ENCODE data around the gene PTPRT. TPM values are rescaled to one million over a fixed set of nuclear protein-coding genes. Genes with fewer than 3 reads are reported as not detected.

The PTPRT gene
- total RNA-seq, 2 donors from 2014 or later = not detected

DNA sequence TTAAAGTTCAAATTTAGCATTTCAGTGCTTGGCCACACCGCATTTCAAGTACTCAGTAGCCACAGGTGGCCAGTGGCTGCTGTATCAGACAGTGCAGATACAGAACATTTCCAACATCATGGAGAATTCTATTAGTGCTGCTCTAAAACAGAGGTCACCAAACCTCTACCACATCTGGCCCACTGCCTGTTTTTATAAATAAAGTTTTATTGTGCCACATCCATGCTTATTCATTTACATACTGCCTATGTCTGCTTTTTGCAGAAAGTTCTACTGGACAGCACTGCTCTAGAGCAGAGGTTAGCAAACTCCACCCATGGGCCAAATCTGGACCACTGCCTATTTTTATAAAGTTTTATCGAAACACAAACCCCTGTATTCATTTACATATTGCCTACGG, 3.7 kb upstream of the PTPRT start:
- no peak for ATAC-seq (replicated peaks)
- no peak overlapping the region for H3K27ac Mint-ChIP-seq
- H3K36me3 Mint-ChIP-seq (ENCODE audit: low read depth) = no peaks in the 10 kb centered on the region

DNA sequence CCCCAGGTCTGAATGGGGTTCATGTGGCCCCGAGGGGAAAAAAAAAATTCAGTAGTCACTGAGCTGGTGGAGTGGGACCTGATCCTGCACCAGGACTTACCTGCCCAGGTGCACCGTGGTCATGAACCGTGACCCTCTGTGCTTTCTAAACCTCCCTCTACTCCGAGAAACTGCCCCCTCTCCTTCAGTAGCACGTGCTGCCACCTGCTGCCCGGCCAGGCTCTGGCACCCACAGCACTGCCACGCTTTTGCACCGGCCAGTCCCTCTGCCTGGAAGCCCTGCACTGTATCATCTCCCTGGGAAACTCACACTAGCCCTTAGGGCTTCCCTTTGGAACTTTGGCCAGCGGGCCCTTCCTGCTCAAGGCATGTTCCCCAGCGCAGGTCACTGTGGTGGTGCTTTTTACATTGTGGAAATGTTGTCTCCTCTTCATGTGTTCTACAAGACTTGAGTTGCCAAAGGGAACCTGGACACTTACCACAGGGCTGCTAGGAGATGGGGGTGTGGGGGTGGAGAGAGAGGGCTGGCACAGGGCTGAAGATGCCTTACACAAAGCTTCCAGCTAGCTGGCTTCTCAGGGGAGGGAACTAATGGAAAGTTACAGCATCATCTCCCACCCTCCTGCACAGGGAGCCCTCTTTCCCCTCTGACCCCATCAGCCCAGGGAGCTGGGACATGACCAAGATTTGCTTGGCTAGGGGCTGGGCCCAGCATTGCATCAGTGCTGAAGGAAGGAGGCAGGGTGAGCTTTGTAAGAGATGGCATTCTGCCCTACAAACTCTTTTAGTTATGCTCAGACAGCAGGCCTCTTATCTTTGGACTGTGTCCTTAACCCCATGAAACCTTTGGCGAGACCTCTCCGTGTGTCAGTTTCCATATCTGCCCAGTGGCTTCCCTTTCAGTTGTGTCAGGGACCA, 2.5 kb upstream of the PTPRT start:
- Mint-ChIP-seq H3K4me1 (no peaks in the 10 kb centered on the region), H3K27me3 (peaks cover 29% of the 10 kb centered on the region), H3K4me3 (no peak overlapping the region), H3K36me3 (ENCODE audit: low read depth) (no peaks in the 10 kb centered on the region), H3K27ac (no peak overlapping the region), H3K9me3 (no peaks in the 10 kb centered on the region)
- ATAC-seq (replicated peaks) = no peak

More for the DNA sequence above, 3.7 kb upstream of the PTPRT start:
- Mint-ChIP-seq H3K9me3 (no peaks in the 10 kb centered on the region), H3K27me3 (peaks cover 20% of the 10 kb centered on the region), H3K4me1 (no peaks in the 10 kb centered on the region), H3K4me3 (no peak overlapping the region)

DNA sequence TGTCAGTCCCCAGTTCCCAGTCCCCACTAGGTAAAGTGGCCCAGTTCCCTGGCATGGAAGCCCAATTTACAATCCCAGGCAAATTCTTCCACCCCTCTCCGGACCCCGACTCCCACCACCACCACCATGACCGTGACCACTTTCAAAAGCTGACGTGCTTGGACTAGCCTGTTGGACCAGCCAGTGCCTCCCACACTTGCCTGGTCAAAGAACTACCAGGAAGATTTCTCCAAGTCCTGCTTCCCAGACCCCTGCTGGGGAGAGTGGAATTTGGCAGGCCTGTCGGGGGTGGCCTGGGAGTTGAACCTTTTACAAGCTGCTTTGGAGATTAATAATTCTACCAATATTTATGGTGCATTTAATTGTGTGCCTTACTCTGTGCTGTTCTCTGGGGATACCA, 1.4 kb upstream of the PTPRT start:
- ATAC-seq (replicated peaks) = no peak
- no peaks in the 10 kb centered on the region for H3K9me3 Mint-ChIP-seq
- H3K27ac Mint-ChIP-seq = no peak overlapping the region
- H3K27me3 Mint-ChIP-seq = peaks cover 34% of the 10 kb centered on the region
- H3K4me3 Mint-ChIP-seq = no peak overlapping the region
- no peaks in the 10 kb centered on the region for H3K4me1 Mint-ChIP-seq
- no peaks in the 10 kb centered on the region for H3K36me3 Mint-ChIP-seq (ENCODE audit: low read depth)

DNA sequence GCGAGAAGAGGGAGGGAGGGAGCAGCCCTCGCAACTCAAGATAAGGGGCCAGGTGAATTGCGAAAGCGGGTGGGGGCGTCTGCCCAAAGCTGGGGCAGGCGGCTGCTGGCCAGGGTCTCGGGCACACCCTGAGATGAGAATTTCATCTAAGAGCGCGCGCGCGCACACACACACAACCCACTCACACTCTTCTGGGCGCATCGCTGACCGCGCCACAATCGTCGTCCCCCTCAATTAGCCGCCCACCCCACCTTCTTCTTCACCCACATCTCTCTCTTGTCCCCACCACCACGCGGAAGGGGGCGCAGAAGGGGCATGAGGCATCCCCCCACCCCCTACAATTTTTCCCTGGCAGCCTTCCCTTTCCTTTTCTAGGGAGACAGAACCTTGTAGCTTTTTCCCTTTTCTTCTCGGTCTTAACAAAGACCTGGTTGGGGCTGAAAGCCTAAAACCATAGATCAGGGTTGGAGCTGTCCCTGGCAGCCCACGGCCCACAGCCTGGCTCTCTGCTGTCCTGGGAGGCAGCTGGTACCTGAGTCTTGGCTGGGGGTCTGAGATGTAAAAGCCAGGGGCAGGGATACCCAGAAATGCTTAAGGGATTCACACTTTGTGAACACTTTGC, 737 bp upstream of the PTPRT start:
- no peaks in the 10 kb centered on the region for H3K36me3 Mint-ChIP-seq (ENCODE audit: low read depth)
- no peak overlapping the region for H3K27ac Mint-ChIP-seq
- peaks cover 34% of the 10 kb centered on the region for H3K27me3 Mint-ChIP-seq
- no peak for ATAC-seq (replicated peaks)
- H3K4me1 Mint-ChIP-seq = no peaks in the 10 kb centered on the region
- no peak overlapping the region for H3K4me3 Mint-ChIP-seq
- H3K9me3 Mint-ChIP-seq = no peaks in the 10 kb centered on the region

DNA sequence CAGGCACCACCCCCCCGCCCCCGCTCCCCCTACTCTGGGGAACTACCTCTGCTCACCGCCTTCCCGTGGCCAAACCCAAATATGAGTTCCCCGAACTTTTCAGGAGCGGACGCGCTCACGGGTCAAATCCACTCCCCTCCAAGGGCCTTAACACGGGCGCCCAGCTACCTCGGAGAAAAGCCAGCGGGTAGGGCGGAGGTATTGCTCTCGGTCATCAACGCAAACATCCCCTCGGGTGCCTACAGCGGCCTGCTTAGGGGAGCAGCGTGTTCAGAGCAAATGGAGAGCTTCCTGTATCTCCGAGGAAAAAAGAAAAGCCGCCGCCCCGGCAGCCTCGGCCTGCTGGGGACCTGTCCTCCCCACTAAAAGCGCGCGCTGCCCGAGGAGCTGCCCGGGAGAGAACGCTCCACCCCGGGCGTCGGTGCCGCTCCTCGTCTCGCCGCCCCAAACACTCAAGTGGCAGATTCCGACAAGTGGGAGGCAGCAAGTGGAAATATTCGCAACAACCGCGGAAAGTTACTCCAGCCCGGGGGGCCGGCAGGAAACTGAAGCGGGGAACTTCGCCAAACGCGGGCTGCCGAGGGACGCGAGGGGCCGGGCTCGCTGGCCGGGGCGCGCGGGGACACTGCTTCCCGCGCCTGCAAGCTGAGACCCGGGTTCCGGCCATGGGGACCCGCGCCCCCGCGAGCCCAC, 699 bp downstream of the PTPRT start:
- Mint-ChIP-seq H3K27me3 (peaks cover 42% of the 10 kb centered on the region), H3K4me3 (no peak overlapping the region), H3K9me3 (no peaks in the 10 kb centered on the region), H3K4me1 (no peaks in the 10 kb centered on the region), H3K36me3 (ENCODE audit: low read depth) (no peaks in the 10 kb centered on the region), H3K27ac (no peak overlapping the region)
- ATAC-seq (replicated peaks) = no peak

DNA sequence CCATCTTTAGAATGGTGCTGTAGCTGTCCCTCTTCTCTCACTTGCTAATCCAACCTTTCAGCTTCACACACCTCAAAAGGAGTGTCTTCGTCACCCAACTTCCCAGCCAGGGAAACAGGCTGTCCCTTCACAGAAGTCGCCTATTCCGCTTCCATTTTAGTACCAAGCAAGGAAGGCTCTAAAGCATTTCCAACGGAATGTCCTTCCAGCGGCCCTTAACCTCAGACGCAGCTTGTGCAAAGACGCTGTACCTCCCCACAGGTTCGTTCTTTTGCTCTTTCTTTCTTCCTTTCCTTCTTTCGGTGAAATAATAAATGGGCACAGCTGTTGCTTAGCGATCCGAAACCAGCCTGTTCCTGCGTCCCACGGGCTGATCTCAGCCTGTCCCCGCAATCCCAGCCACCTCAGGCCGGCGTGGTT, 1.5 kb downstream of the PTPRT start:
- no peaks in the 10 kb centered on the region for H3K9me3 Mint-ChIP-seq
- no peak overlapping the region for H3K4me3 Mint-ChIP-seq
- no peaks in the 10 kb centered on the region for H3K4me1 Mint-ChIP-seq
- H3K27ac Mint-ChIP-seq = no peak overlapping the region
- peaks cover 42% of the 10 kb centered on the region for H3K27me3 Mint-ChIP-seq
- no peak for ATAC-seq (replicated peaks)
- no peaks in the 10 kb centered on the region for H3K36me3 Mint-ChIP-seq (ENCODE audit: low read depth)

DNA sequence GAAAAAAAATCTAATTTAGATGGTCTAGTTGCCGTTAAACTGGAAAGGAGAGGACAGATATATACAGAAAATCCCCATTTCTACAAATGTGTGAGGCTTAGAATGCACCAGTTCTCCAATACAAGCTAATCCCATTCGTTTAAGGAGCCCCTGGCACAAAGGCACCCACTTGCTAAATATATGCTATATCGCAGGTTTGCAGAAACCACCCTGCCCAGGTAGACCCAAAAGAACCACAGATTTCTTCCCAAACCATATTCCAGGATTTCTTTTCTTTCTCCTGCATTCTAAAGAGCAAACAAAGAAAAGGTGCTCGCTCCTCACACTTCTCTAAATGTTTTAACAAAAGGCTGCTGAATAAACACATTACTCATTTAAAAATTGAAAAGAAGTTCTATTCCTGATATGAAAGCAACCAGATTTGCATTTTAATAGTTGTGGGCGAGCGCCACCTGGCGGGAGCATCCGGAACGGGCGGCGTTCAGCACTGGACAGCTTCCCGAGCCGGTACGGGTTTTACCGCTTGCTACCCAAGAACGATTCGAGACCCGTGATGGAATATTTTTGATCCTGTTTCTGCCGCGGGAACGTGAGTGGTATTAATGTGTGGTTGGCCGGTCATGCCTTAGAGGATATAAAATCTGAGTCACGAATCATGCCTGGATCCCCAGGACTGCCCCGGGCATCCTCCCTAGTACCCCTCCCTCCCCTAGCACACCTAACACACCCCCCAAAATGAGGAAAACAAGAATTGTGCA, 2.1 kb downstream of the PTPRT start:
- no peak overlapping the region for H3K27ac Mint-ChIP-seq
- no peaks in the 10 kb centered on the region for H3K9me3 Mint-ChIP-seq
- H3K4me1 Mint-ChIP-seq = no peaks in the 10 kb centered on the region
- peaks cover 42% of the 10 kb centered on the region for H3K27me3 Mint-ChIP-seq
- ATAC-seq (replicated peaks) = no peak
- H3K36me3 Mint-ChIP-seq (ENCODE audit: low read depth) = no peaks in the 10 kb centered on the region
- no peak overlapping the region for H3K4me3 Mint-ChIP-seq

DNA sequence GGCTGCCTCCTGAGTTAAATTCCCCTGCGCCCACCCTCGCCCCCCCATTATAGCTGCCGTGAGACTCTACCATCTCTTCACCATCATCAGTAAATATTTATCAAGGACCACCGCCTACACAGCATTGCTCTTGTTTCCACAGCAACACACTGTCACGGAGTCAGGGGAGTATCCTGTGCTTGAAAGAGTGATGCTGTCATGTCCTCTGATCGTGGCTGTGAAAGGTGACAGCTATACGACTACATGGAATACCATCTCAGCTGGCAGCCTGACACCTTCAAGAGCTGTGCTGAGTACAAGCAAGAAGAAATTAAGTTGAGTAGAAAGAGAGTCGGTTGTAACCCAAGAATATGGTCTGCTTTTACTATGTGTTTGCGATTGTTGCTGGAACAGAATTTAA, 3.4 kb downstream of the PTPRT start:
- Mint-ChIP-seq H3K27me3 (peaks cover 37% of the 10 kb centered on the region), H3K4me3 (no peak overlapping the region), H3K36me3 (ENCODE audit: low read depth) (no peaks in the 10 kb centered on the region), H3K27ac (no peak overlapping the region), H3K9me3 (no peaks in the 10 kb centered on the region), H3K4me1 (no peaks in the 10 kb centered on the region)
- no peak for ATAC-seq (replicated peaks)

DNA sequence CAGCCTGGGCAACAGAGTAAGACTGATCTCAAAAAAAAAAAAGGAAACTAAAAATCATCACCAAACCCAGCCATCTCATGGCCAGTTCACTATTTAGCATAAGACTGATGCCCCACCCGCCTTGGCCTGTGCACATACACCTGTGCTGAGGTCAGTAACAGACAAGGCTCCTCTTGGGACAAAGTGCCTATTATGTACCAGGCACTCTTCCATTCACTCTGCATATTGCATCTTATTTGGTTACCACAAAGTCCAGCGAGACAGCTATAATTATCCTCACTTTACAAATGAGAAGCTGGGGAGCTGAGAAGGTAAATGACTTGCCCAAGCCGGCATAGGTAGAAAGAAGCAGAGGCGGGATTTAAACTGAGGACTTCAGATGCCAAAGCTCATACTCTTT, 3.8 kb downstream of the PTPRT start:
- no peaks in the 10 kb centered on the region for H3K9me3 Mint-ChIP-seq
- no peak overlapping the region for H3K4me3 Mint-ChIP-seq
- H3K27me3 Mint-ChIP-seq = peaks cover 33% of the 10 kb centered on the region
- H3K4me1 Mint-ChIP-seq = no peaks in the 10 kb centered on the region
- no peak overlapping the region for H3K27ac Mint-ChIP-seq
- H3K36me3 Mint-ChIP-seq (ENCODE audit: low read depth) = no peaks in the 10 kb centered on the region
- no peak for ATAC-seq (replicated peaks)

DNA sequence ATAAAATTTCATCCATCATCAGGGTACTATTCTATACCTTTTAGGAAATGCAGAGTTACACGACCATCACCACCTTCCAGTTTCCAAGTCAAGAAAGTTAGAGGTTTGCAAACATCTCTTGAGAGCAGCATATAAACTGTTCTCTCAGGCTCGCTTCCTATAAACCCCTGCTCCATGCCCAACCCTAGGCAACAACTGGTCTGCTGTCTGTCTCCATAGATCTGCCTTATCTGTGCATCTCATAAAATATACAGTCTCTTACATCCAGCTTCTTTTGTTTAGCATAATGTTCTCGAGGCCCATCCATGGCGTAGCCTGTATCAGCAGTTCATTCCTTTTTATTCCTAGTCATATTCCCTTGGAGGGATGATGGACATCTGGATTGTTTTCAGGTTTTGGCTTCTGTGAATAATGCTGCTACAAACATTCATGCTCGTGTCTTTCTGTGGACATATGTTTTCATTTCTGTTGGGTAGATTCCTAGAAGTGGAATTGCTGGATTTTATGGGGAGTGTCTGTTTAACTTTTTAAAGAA, 6.1 kb downstream of the PTPRT start:
- Mint-ChIP-seq H3K27ac (no peak overlapping the region), H3K9me3 (no peaks in the 10 kb centered on the region), H3K4me1 (no peaks in the 10 kb centered on the region), H3K4me3 (no peak overlapping the region), H3K27me3 (peaks cover 26% of the 10 kb centered on the region), H3K36me3 (ENCODE audit: low read depth) (no peaks in the 10 kb centered on the region)
- no peak for ATAC-seq (replicated peaks)

DNA sequence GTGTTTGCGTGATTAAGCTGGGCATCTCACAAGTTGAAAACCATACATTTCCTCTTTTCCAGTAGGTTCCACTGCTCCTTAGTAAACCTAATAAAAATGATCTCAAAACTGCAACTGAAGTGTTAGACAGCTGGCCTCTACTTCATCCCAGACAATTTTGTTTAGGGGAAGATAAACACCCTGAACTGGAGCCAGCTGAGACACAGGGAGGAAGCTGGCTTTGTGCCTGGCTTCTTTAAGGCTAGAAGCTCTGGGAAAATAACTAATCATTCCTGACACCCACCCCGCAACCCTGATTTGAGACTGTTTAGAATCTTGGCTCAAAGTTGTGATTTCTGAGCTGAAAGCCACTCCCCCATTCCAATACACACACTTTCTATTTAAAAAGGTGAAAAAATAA, 11.6 kb downstream of the PTPRT start:
- Mint-ChIP-seq H3K36me3 (ENCODE audit: low read depth) (no peaks in the 10 kb centered on the region), H3K27me3 (peaks cover 9% of the 10 kb centered on the region), H3K4me1 (no peaks in the 10 kb centered on the region), H3K27ac (no peak overlapping the region), H3K9me3 (peaks cover 4% of the 10 kb centered on the region), H3K4me3 (no peak overlapping the region)
- ATAC-seq (replicated peaks) = no peak

DNA sequence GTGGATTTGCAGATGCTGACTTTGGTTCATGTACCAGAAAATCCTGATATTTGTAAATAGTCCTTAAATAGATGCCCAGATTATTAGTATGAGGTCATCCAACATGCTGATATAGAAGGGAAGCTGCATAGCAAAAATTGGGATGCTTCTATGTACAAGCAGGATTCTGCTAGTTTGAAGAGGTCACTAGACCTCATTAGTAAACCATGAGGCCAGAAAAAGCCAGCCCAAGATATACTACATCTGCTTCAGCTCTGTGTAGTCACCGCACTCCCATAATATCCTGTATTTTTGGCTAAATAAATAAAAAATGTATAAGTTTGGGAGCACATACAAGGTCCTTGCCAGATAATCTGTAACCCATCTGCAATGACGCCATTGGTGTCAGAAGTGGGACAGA, 13.0 kb downstream of the PTPRT start:
- Mint-ChIP-seq H3K4me1 (no peaks in the 10 kb centered on the region), H3K9me3 (peaks cover 9% of the 10 kb centered on the region), H3K27ac (no peak overlapping the region), H3K27me3 (peaks cover 12% of the 10 kb centered on the region), H3K4me3 (no peak overlapping the region), H3K36me3 (ENCODE audit: low read depth) (no peaks in the 10 kb centered on the region)
- ATAC-seq (replicated peaks) = no peak

DNA sequence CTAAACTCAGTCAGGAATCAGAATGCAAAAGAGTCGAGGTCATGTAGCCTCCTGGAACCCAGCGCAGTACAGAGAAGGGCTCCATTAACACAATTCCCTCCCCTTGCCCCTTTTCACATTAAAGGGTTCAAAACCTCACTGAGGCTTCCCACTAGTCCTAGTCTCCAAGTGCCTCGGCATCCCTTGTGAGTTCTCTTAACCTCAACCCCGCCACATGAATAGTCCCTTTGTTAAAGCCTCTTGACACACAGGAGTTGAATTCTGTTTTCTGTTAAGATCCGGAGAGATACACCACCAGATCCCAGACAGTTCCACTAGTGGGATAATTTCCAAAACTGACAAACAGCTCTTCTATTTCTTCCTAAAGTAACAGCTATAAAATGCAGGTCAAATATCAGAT, 17.8 kb downstream of the PTPRT start:
- Mint-ChIP-seq H3K9me3 (peaks cover 9% of the 10 kb centered on the region), H3K4me3 (no peak overlapping the region), H3K4me1 (no peaks in the 10 kb centered on the region), H3K27me3 (peaks cover 12% of the 10 kb centered on the region), H3K36me3 (ENCODE audit: low read depth) (no peaks in the 10 kb centered on the region), H3K27ac (no peak overlapping the region)
- no peak for ATAC-seq (replicated peaks)

DNA sequence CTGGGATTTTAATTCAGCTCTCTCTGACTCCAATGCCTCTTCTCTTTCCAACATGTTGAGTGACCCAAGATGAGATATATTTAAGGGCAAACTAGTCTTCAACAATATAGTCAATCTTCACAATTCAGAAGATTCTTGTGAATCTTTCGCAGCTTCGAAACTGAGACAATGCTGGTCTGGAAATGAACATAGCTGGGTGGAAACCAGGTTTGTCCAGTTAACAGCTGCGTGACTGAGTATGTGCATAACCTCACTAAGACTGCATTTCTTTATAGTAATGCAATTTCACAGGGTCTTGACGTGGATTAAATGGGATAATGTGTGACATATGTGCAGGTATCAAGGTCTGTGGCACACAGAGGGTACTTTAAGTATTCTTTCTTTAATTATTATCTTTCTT, 18.9 kb downstream of the PTPRT start:
- Mint-ChIP-seq H3K4me1 (no peaks in the 10 kb centered on the region), H3K27ac (no peak overlapping the region), H3K4me3 (no peak overlapping the region), H3K36me3 (ENCODE audit: low read depth) (no peaks in the 10 kb centered on the region), H3K9me3 (peaks cover 6% of the 10 kb centered on the region), H3K27me3 (peaks cover 7% of the 10 kb centered on the region)
- no peak for ATAC-seq (replicated peaks)
